NB4 (cell line): Measurements from ENCODE around the gene MGAT3.
"Not testable (repeated sequence)": the region's sequence is repeated elsewhere in the genome, so short reads cannot be mapped to it uniquely, and the experiment has no call there.

Experiments used
- CTCF ChIP-seq: IDR thresholded peaks from one replicate; pipeline ENCODE4 v1.5.1; 2012; ENCODE audit warnings: low read depth, low read length
- MYC ChIP-seq: IDR thresholded peaks from 2 replicates; pipeline ENCODE4 v1.6.1; 2011; ENCODE audit warnings: low read depth, low read length
- POLR2A ChIP-seq: IDR thresholded peaks from 2 replicates; pipeline ENCODE4 v1.6.1; 2011; ENCODE audit warnings: mild to moderate bottlenecking; ENCODE audit not compliant: insufficient read length; ENCODE audit errors: extremely low read depth
- TF ChIP-seq, protein P1 (sequence below): IDR thresholded peaks from 2 replicates; pipeline ENCODE4 v1.6.1; 2011; ENCODE audit warnings: low read depth, low read length

DNA sequence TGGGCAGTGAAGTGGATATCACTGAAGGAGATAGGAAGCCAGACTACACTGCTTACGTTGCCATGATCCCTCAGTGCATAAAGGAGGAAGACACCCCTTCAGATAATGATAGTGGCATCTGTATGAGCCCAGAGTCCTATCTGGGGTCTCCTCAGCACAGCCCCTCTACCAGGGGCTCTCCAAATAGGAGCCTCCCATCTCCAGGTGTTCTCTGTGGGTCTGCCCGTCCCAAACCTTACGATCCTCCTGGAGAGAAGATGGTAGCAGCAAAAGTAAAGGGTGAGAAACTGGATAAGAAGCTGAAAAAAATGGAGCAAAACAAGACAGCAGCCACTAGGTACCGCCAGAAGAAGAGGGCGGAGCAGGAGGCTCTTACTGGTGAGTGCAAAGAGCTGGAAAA is 65.3 kb downstream of the MGAT3 start:
- not testable (repeated sequence) for TF ChIP-seq CTCF, POLR2A, MYC
- TF ChIP-seq, protein P1, sequence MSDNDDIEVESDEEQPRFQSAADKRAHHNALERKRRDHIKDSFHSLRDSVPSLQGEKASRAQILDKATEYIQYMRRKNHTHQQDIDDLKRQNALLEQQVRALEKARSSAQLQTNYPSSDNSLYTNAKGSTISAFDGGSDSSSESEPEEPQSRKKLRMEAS, result not testable (repeated sequence)
